Measurements from ENCODE around the gene RCOR3. TPM values are rescaled to one million over a fixed set of nuclear protein-coding genes. Genes with fewer than 3 reads are reported as not detected.
"Not testable (repeated sequence)": the region's sequence is repeated elsewhere in the genome, so short reads cannot be mapped to it uniquely, and the experiment has no call there.

Gene RCOR3
- total RNA-seq, 1 donor = 31.2 TPM

GRCh38 chr1:211349741-211350140 lies 90.6 kb downstream of the RCOR3 start:
- H3K4me3 ChIP-seq (ENCODE audit: low read depth, low read length) = no peak overlapping the region
- DNase-seq (ENCODE audit: low read depth) = no peak
- TF ChIP-seq, protein P1, sequence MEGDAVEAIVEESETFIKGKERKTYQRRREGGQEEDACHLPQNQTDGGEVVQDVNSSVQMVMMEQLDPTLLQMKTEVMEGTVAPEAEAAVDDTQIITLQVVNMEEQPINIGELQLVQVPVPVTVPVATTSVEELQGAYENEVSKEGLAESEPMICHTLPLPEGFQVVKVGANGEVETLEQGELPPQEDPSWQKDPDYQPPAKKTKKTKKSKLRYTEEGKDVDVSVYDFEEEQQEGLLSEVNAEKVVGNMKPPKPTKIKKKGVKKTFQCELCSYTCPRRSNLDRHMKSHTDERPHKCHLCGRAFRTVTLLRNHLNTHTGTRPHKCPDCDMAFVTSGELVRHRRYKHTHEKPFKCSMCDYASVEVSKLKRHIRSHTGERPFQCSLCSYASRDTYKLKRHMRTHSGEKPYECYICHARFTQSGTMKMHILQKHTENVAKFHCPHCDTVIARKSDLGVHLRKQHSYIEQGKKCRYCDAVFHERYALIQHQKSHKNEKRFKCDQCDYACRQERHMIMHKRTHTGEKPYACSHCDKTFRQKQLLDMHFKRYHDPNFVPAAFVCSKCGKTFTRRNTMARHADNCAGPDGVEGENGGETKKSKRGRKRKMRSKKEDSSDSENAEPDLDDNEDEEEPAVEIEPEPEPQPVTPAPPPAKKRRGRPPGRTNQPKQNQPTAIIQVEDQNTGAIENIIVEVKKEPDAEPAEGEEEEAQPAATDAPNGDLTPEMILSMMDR (IDR thresholded peaks at IDR 0.05; ENCODE audit: insufficient read depth, low read length) = no peak

DNA sequence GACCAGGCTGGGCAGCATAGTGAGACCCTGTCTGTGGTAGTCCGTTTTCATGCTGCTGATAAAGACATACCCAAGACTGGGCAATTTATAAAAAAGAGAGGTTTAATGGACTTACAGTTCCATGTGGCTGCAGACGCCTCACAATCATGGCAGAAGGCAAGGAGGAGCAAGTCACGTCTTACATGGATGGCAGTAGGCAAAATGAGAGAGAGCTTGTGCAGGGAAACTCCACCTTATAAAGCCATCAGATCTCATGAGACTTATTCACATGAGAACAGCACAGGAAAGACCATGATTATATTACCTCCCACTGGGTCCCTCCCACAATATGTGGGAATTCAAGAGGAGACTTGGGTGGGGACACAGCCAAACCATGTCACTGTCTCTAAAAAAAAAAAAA lies 92.9 kb downstream of the RCOR3 start:
- DNase-seq (ENCODE audit: low read depth); H3K4me3 ChIP-seq (ENCODE audit: low read depth, low read length): not testable (repeated sequence)

DNA sequence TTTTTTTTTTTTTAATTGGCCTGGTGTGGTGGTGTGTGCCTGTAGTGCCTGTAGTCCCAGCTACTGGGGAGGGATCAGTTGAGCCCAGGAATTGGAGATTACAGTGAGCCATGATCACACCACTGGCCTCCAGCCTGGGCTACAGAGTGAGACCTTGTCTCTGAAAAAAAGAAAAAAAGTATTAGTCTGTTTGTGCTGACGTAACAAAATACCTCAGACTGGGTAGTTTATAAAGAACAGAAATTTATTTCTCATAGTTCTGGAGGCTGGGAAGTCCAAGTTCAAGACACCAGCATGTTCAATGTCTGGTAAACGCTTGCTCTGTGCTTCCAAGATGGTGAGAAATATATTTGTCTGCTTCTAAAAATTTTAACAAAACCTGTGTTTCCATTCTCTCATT lies 93.3 kb downstream of the RCOR3 start:
- DNase-seq (ENCODE audit: low read depth) = no peak
- TF ChIP-seq, protein P1 (IDR thresholded peaks at IDR 0.05; ENCODE audit: insufficient read depth, low read length) = no peak
- H3K4me3 ChIP-seq (ENCODE audit: low read depth, low read length) = no peak overlapping the region

DNA sequence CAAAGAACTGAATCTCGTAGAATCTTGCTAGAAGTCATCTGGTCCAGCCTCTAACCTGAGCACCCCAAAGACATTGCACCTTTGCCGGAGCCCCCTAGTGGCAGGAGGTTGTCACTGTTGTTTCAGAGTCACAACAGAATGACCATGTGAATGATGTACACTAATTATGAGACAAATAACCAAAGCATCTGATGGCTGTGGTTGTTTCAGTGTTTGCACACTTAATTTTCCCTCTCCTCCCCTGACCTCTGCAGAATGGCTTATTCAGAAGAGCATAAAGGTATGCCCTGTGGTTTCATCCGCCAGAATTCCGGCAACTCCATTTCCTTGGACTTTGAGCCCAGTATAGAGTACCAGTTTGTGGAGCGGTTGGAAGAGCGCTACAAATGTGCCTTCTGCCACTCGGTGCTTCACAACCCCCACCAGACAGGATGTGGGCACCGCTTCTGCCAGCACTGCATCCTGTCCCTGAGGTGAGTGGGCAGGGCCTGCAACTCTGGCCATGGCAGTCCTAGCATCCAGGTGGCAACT lies 93.9 kb downstream of the RCOR3 start:
- H3K4me3 ChIP-seq (ENCODE audit: low read depth, low read length) = no peak overlapping the region
- no peak for DNase-seq (ENCODE audit: low read depth)
- TF ChIP-seq, protein P1 (IDR thresholded peaks at IDR 0.05; ENCODE audit: insufficient read depth, low read length) = peak; percentile 62

DNA sequence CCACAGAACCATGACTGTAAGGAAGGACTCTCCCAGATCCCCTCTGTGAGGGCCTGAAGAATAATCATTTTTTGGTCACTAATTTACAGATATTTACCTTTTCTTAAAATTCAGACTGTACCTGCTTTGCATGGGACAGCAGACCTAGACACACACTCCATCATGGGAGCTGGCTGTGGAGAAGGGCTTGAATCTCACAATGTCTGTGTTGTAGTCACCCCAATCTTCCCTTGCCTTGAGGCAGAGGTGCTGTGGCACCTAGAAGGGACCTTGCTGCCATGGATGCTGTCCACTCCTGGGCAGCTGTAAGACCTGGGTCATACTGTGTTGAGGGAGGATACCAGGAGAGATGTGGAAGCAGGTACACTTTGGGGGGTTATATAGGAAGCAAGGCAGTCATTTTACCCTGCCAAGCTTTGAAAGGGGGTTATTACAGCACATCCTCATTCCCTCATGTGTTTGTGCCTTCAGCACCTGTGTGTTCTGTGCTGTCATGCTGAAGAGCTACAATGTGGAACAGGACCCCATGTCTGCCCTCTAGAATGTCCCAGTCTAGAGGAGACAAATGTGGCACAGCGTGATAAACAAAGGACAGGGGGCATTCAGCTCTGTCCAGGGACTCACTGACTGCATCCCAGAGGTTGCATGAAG lies 94.5 kb downstream of the RCOR3 start:
- TF ChIP-seq, protein P1 (IDR thresholded peaks at IDR 0.05; ENCODE audit: insufficient read depth, low read length) = no peak
- H3K4me3 ChIP-seq (ENCODE audit: low read depth, low read length) = no peak overlapping the region

DNA sequence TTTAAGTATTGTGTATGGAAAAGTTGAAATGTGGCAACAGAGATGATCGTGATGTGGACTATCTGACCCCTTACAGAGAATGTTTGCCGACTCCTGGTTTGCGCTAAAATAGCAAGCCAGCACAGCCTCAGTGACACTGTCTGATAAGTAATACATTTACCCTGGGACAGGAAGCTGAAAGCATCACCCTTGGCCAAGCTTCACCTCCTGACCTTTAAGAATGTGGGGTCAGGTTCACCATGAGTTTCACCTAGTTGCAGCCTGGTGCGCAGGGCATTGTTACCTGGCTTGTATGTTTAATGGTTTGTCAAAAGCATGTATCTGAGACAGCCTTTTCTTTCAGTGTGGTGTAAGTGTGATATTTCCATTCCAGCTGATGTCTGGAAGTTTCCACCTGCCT lies 96.7 kb downstream of the RCOR3 start:
- TF ChIP-seq, protein P1 (IDR thresholded peaks at IDR 0.05; ENCODE audit: insufficient read depth, low read length) = no peak
- H3K4me3 ChIP-seq (ENCODE audit: low read depth, low read length) = no peak overlapping the region
- no peak for DNase-seq (ENCODE audit: low read depth)

More for the DNA sequence above, 94.5 kb downstream of the RCOR3 start:
- no peak for DNase-seq (ENCODE audit: low read depth)

DNA sequence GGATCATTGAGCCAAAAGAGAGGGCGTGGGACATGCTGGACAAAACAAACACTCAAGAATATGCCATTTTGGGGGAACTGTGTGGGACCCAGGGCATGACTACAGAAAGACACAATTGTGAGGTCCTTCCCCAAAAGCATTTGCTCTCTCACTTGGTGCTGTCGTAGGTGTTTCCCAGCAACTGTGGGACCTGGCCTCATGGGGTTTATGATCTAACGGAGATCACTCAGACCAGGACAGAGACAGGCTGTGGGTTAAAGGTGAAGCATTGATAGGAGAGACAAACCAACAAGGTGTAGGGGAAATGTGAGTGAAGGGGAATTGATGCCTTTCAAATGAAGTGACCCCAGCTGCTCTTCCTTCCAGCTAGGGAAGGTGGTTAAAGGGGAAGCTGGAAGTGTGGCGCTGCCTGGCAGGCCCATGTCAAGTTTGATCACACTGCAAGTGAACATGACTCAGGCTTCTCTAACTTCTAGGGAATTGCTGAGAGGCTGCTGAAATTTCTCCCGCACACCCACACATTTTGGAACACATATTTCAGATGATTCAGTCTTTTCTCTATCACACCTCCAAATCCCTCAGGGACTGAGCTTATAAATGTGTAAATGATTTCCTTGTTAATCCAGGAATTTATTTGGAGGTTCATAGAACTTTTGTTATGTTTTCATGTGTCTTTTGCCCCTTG lies 97.7 kb downstream of the RCOR3 start:
- DNase-seq (ENCODE audit: low read depth) = peak; percentile 73
- TF ChIP-seq, protein P1 (IDR thresholded peaks at IDR 0.05; ENCODE audit: insufficient read depth, low read length) = no peak
- H3K4me3 ChIP-seq (ENCODE audit: low read depth, low read length) = no peak overlapping the region

All from fibroblast of the aortic adventitia (primary cell).